Coronary artery (tissue), 2 donors: ENCODE data around the gene RIMS4.

Experiments
- DNase-seq: peaks from one replicate; pipeline ENCODE4 v3.0.0-alpha.2; 2017; ENCODE audit warnings: low spot score
- H3K27ac ChIP-seq, 2 donors: fragments of 200-600 bp; sonication (generic); one replicate each; pipeline ENCODE4 v1.5.1; 2016 to 2019
- H3K4me3 ChIP-seq: fragments of 200-600 bp; sonication (generic); 2 replicates; pipeline ENCODE4 v1.5.1; 2016; ENCODE audit warnings: mild to moderate bottlenecking, moderate library complexity
- CTCF ChIP-seq: fragments of 200-600 bp; sonication (generic); IDR thresholded peaks from one replicate; pipeline ENCODE4 v1.5.1; 2019; ENCODE audit warnings: antibody characterized with exemption

RIMS4 gene

GRCh38 chr20:44717986-44718385 lies 92.4 kb downstream of the RIMS4 start:
- peak overlapping the region; percentile 97 for H3K27ac ChIP-seq
- peak; percentile 70 for DNase-seq
- TF ChIP-seq CTCF = no peak
- peak overlapping the region; percentile 47 for H3K4me3 ChIP-seq

GRCh38 chr20:44716309-44717106 lies 93.8 kb downstream of the RIMS4 start:
- peak overlapping the region; percentile 96 to 97 for H3K27ac ChIP-seq
- H3K4me3 ChIP-seq = peak overlapping the region; percentile 68
- TF ChIP-seq CTCF = no peak
- peak; percentile 74 for DNase-seq

DNA sequence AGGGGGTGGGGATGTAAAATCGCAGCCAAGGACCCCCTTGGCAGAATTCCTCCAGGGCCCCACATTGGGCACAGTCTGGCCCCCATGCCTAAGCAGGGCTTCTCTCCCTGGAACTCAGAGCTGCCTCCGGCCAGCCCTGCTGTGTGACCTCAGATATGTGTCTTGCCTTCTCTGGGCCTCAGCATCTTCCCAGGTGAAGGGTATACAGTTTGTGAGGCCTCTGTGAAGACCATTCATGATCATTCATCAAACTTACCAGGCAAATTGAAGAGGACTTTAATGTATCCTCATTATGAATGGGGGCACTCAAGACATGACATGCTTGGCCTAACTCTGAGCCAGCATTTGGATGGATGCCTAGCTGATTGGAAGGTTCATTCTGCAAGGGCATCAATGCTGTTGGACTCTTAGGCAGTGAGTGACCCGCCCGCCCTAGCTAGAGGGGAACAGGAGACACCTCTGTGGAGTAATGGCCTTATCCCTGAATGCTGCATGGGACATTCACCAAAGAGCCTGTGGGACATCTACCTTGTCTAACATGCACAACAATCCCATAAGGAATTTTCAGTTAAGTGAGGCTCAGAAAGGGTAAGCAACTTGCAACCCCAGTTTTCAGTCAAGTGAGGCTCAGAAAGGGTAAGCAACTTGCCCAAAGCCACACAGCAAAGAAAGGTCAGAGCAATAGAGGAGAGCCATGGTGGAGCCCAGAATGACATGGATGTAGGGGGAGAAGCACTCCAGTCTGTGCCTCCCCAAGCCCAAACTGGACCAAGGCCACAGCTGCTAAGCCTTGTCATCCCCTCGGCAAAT lies 94.6 kb downstream of the RIMS4 start:
- Histone ChIP-seq H3K27ac (peak overlapping the region; percentile 96 to 97), H3K4me3 (peak overlapping the region; percentile 68)
- no peak for DNase-seq
- TF ChIP-seq CTCF = no peak

GRCh38 chr20:44714701-44715498 lies 95.4 kb downstream of the RIMS4 start, which contains the start of gene CCN5:
Gene CCN5 (plus strand): TSS chr20:44715369. CDS start chr20:44715391, 22 bp downstream.
- H3K4me3 ChIP-seq = peak within 1 kb of the TSS; percentile 68
- peak; percentile 95 for DNase-seq
- H3K27ac ChIP-seq = peak within 1 kb of the TSS; percentile 96 to 97
- no peak for TF ChIP-seq CTCF

- peak overlapping the region; percentile 96 to 97 for H3K27ac ChIP-seq
- peak; percentile 95 for DNase-seq
- peak overlapping the region; percentile 68 for H3K4me3 ChIP-seq
These were observed 96.1 kb downstream of the RIMS4 start for GRCh38 chr20:44714102-44714700.

More at GRCh38 chr20:44714102-44714700, 96.1 kb downstream of the RIMS4 start:
- no peak for TF ChIP-seq CTCF
